Measurements from ENCODE around the gene PPP4R2. TPM values are rescaled to one million over a fixed set of nuclear protein-coding genes. Genes with fewer than 3 reads are reported as not detected.
"Not testable (repeated sequence)": the region's sequence is repeated elsewhere in the genome, so short reads cannot be mapped to it uniquely, and the experiment has no call there.

The PPP4R2 gene
- total RNA-seq, 3 donors from 2014 or later (not counting 1 experiment from before 2014, with no cell fraction given), result 50.4 to 72.8 (median 60.1) TPM

- no peak overlapping the region for H3K4me3 Mint-ChIP-seq
- peak overlapping the region in 1 of 2 donors; percentile 2 for H3K27ac Mint-ChIP-seq
- no peaks in the 10 kb centered on the region for H3K9me3 ChIP-seq (ENCODE audit: control insufficient read depth, insufficient read depth, low read length)
- H3K36me3 Mint-ChIP-seq, result peaks cover 13% of the 10 kb centered on the region
- H3K4me1 Mint-ChIP-seq, result peaks cover 8 to 15% of the 10 kb centered on the region in 2 donors
- TF ChIP-seq CTCF (IDR thresholded peaks at IDR 0.05), result no peak
- DNase-seq (no peak), ATAC-seq (no peak)
- no peaks in the 10 kb centered on the region for H3K4me1 ChIP-seq (ENCODE audit: control insufficient read depth, insufficient read depth, low read length)
- no peaks in the 10 kb centered on the region for H3K9me3 Mint-ChIP-seq
- no peak overlapping the region for H3K4me3 ChIP-seq (ENCODE audit: low read length)
- no CpG with 5 or more reads among the region's 1 CpG for WGBS (ENCODE audit: insufficient coverage)
- peaks cover 34% of the 10 kb centered on the region for H3K36me3 ChIP-seq (ENCODE audit: control insufficient read depth, insufficient read depth, low read length)
- intact Hi-C loops (cut with micrococcal nuclease), result no loop called here
- no peaks in the 10 kb centered on the region for H3K27me3 Mint-ChIP-seq (ENCODE audit: low read depth in 2 of 2)
- H3K27me3 ChIP-seq (ENCODE audit: control insufficient read depth, insufficient read depth, low read length), result no peaks in the 10 kb centered on the region
- H3K27ac ChIP-seq (ENCODE audit: low read length), result no peak overlapping the region
Measured at GRCh38 chr3:73060302-73060723, 63.7 kb downstream of the PPP4R2 start.

GRCh38 chr3:73061416-73061815, 64.8 kb downstream of the PPP4R2 start, which contains the start of gene EBLN2:
Gene EBLN2, plus strand, starts transcription at chr3:73061659. Its CDS starts 423 bp downstream, at chr3:73062082.
- Mint-ChIP-seq H3K27ac (peak within 1 kb of the TSS in 1 of 2 donors; percentile 2), H3K4me1 (peaks cover under 1 to 8% of the 10 kb centered on the region in 2 donors), H3K36me3 (peaks cover 15% of the 10 kb centered on the region), H3K9me3 (no peaks in the 10 kb centered on the region), H3K27me3 (ENCODE audit: low read depth in 2 of 2) (no peaks in the 10 kb centered on the region), H3K4me3 (no peak within 1 kb of the TSS)
- DNase-seq (no peak), ATAC-seq (no peak)
- Histone ChIP-seq H3K9me3 (ENCODE audit: control insufficient read depth, insufficient read depth, low read length) (no peaks in the 10 kb centered on the region), H3K36me3 (ENCODE audit: control insufficient read depth, insufficient read depth, low read length) (peaks cover 38% of the 10 kb centered on the region), H3K27ac (ENCODE audit: low read length) (no peak within 1 kb of the TSS), H3K4me1 (ENCODE audit: control insufficient read depth, insufficient read depth, low read length) (no peaks in the 10 kb centered on the region), H3K27me3 (ENCODE audit: control insufficient read depth, insufficient read depth, low read length) (no peaks in the 10 kb centered on the region), H3K4me3 (ENCODE audit: low read length) (no peak within 1 kb of the TSS)
- intact Hi-C loops (cut with micrococcal nuclease), result no loop called here
- no peak for TF ChIP-seq CTCF (IDR thresholded peaks at IDR 0.05)
- WGBS (ENCODE audit: insufficient coverage), result 95% methylated on average over 2 of the region's 2 CpGs

GRCh38 chr3:73066243-73066642, 69.6 kb downstream of the PPP4R2 start:
- peaks cover 33% of the 10 kb centered on the region for H3K36me3 ChIP-seq (ENCODE audit: control insufficient read depth, insufficient read depth, low read length)
- not testable (repeated sequence) for H3K27me3 Mint-ChIP-seq (ENCODE audit: low read depth in 2 of 2)

GRCh38 chr3:73068419-73068818, 71.8 kb downstream of the PPP4R2 start:
- 90% methylated on average over 3 of the region's 3 CpGs for WGBS (ENCODE audit: insufficient coverage)
- H3K27ac Mint-ChIP-seq, result no peak overlapping the region
- DNase-seq (no peak), ATAC-seq (no peak)
- H3K27me3 ChIP-seq (ENCODE audit: control insufficient read depth, insufficient read depth, low read length), result no peaks in the 10 kb centered on the region
- no peaks in the 10 kb centered on the region for H3K9me3 Mint-ChIP-seq
- peaks cover 18% of the 10 kb centered on the region for H3K36me3 ChIP-seq (ENCODE audit: control insufficient read depth, insufficient read depth, low read length)
- TF ChIP-seq CTCF (IDR thresholded peaks at IDR 0.05), result no peak
- H3K4me1 ChIP-seq (ENCODE audit: control insufficient read depth, insufficient read depth, low read length), result peaks cover 10% of the 10 kb centered on the region
- H3K27ac ChIP-seq (ENCODE audit: low read length), result no peak overlapping the region
- H3K36me3 Mint-ChIP-seq, result peaks cover 15% of the 10 kb centered on the region
- peaks cover 23 to 30% of the 10 kb centered on the region in 2 donors for H3K4me1 Mint-ChIP-seq
- H3K27me3 Mint-ChIP-seq (ENCODE audit: low read depth in 2 of 2), result no peaks in the 10 kb centered on the region
- no peak overlapping the region for H3K4me3 Mint-ChIP-seq
- H3K4me3 ChIP-seq (ENCODE audit: low read length), result no peak overlapping the region
- intact Hi-C loops (cut with micrococcal nuclease), result no loop called here
- H3K9me3 ChIP-seq (ENCODE audit: control insufficient read depth, insufficient read depth, low read length), result no peaks in the 10 kb centered on the region

More at GRCh38 chr3:73066243-73066642, 69.6 kb downstream of the PPP4R2 start:
- intact Hi-C loops (cut with micrococcal nuclease); H3K27ac ChIP-seq (ENCODE audit: low read length); ATAC-seq; H3K4me1 Mint-ChIP-seq; H3K9me3 Mint-ChIP-seq; H3K4me3 ChIP-seq (ENCODE audit: low read length); H3K27me3 ChIP-seq (ENCODE audit: control insufficient read depth, insufficient read depth, low read length); DNase-seq; H3K4me3 Mint-ChIP-seq; H3K9me3 ChIP-seq (ENCODE audit: control insufficient read depth, insufficient read depth, low read length); H3K4me1 ChIP-seq (ENCODE audit: control insufficient read depth, insufficient read depth, low read length); H3K27ac Mint-ChIP-seq: not testable (repeated sequence)
- peaks cover 15% of the 10 kb centered on the region for H3K36me3 Mint-ChIP-seq

All from natural killer cell (primary cell).